EL (cell line): ENCODE data around the gene XPA.
A peak's percentile ranks its signal among the peaks of the same experiment; 100 is the strongest.
"Not testable (repeated sequence)": the region's sequence is repeated elsewhere in the genome, so short reads cannot be mapped to it uniquely, and the experiment has no call there.

Source experiments
- DNase-seq: peaks from one replicate; pipeline ENCODE4 v3.0.0-alpha.2; 2016

XPA gene

GRCh38 chr9:97703437-97704344 is 6.6 kb upstream of the XPA start:
- peak; percentile 87 for DNase-seq

DNA sequence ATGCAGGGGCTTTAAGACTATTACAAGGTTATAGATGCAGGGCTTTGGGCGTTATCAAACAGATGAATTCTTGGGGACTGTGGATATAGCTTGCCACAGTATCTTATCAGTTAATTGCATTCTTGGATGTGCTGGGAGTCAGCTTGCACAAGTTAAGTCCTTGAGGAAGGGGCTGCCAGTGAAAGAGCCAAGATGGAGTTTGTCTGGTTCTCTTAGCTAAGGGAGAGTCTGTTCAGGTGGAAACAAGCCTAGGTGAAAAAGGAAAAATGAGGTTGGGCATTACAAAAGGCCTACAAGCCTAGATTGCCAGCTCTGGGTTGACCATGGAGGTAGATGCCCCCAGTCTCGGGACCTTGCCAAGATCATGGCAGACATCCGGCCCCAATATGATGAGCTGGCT is 2.7 kb upstream of the XPA start:
- not testable (repeated sequence) for DNase-seq

DNA sequence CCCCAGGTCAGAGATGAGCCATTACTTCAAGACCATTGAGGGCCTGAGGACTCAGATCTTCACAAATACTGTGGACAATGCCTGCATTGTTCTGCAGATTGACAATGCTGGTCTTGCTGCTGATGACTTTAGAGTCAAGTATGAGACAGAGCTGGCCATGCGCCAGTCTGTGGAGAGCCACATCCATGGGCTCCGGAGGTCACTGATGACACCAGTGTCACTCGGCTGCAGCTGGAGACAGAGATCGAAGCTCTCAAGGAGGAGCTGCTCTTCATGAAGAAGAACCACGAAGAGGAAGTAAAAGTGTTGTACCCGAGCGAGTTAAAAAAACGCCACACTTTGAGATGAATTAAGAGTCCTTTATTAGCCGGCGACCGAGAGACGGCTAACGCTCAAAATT is 2.1 kb upstream of the XPA start:
- not testable (repeated sequence) for DNase-seq

DNA sequence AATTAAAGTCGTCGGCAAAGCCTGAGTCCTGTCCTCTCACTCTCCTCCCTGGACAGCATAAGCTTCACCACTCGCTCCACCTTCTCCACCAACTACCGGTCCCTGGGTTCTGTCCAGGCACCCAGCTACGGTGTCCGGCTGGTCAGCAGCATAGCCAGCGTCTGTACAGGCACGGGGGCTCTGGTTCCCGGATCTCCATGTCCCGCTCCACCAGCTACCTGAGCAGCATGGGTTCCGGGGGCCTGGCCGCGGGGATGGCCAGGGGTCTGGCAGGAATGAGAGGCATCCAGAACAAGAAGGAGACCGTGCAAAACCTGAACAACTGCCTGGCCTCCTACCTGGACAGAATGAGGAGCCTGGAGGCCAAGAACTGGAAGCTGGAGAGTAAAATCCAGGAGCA is 1.7 kb upstream of the XPA start:
- DNase-seq, result no peak

- no peak for DNase-seq
Observed at GRCh38 chr9:97697837-97698236, 697 bp upstream of the XPA start.

DNA sequence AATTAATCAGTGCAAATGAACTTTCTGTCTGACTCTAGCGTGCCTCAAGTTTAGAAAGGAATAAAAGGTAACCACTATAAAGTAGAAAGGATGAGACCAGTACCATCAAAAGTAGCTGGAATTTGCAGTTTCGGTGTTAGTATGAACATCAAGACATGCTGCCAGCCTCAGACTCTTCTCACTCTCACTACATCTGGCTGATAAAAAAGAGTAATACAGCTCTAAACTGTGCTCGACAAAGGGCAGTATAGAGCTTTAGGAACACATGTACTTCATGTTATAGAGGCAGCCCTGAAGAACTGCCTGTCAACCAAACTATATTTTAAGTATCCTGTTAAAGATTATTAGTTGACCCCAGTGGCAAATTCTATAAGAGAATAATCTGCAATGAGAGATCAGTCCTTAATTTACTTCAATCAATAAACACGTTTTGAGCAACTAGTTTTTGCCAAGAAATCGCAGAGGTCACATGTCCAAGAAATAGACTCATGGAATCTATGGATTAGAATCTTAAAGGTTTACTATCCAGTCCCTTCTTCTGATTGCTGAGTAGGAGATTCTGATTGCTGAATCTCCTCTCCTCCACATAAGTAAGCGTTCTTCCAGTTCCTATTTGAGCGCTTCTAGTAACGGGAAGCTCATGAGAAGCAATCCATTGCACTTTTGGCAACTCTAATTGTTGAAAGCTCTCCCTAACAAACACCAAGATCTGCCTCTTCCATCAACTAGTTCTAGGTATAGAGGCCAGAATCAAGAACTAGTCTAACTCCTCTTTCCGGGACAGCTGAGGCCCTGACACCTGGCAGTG is 941 bp downstream of the XPA start:
- peak; percentile 47 for DNase-seq

- DNase-seq, result no peak
Observed at GRCh38 chr9:97695390-97695789, 1.8 kb downstream of the XPA start.

- DNase-seq, result no peak
Observed at GRCh38 chr9:97694769-97695168, 2.4 kb downstream of the XPA start.

GRCh38 chr9:97689401-97690180 is 7.5 kb downstream of the XPA start:
- peak; percentile 65 for DNase-seq

DNA sequence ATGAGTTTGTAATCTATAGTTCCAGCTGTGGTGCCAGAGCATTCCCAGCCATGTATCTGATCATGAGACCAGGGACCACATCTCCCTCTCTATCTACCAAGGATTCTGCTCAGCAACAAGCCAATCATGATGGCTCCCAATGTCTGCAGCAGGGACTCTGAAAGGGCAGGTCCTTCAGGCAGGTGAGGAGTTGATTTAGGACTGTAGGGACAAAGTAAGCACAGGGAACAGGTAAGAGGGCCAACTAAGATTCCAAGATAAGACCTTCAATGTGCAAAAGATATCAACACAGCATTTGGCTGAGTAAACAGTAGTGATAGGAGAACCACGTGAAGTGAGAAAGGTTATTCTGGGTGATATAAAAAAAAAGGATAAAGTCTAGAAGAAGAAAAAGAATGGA is 8.5 kb downstream of the XPA start:
- DNase-seq, result no peak

GRCh38 chr9:97682242-97682641 is 14.9 kb downstream of the XPA start:
- no peak for DNase-seq

- no peak for DNase-seq
Observed at GRCh38 chr9:97675655-97676054, 21.5 kb downstream of the XPA start.

GRCh38 chr9:97673922-97674321 is 23.2 kb downstream of the XPA start:
- no peak for DNase-seq

DNA sequence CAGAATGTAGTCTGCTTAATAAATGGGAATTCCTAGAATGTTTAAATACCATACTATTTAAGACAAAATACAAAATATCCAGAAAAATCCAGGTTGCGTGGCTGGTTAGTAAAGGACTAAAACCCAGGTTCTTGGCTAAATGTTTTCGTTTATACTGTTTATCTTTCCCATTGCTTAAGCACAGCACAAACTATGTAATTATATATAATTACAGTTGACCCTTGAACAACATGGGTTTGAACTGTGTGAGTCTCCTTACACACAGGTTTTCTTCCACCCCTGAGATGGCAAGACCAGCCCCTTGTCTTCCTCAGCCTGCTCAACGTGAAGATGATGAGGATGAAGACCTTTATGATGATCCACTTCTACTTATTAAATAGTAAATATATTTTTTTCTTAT is 24.7 kb downstream of the XPA start:
- no peak for DNase-seq

DNA sequence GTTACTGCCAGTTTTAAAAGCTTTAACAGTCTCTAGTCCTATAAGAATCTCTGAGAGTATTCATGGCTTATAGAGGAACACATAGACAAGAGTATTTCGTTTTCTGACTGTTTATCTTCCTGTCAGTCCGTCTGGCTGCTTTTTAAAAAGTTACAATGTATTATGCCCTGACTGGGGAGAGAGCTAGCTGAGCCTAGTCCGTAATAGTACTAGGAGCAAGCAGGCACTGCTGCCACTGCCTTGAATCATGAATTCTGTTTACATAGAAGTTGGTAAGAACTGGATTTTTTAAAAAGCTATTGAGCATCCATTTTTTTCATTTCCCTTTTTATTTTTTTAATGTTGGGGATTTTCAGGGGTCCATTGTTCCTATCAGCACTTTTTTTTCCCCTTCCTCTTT is 26.6 kb downstream of the XPA start:
- no peak for DNase-seq

GRCh38 chr9:97668485-97668884 is 28.7 kb downstream of the XPA start:
- no peak for DNase-seq

GRCh38 chr9:97666907-97667686 is 30.0 kb downstream of the XPA start:
- DNase-seq, result no peak

DNA sequence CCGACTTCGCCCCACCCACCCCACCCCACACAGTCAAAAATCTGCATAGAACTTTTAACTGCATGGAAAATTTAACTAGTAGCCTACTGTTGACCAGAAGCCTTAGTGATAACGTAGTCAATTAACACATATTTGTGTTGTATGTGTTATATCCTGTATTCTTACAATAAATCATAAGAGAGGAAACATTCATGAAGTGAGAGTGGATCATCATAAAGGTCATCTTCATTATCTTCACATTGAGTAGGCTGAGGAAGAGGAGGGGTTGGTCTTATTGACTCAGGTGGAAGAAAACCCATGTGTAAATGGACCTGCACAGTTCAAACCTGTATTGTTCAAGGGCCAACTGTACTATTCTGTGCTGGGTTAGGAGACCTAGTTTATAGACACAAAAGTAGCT is 31.4 kb downstream of the XPA start:
- no peak for DNase-seq

GRCh38 chr9:97660847-97661246 is 36.3 kb downstream of the XPA start:
- DNase-seq, result no peak

DNA sequence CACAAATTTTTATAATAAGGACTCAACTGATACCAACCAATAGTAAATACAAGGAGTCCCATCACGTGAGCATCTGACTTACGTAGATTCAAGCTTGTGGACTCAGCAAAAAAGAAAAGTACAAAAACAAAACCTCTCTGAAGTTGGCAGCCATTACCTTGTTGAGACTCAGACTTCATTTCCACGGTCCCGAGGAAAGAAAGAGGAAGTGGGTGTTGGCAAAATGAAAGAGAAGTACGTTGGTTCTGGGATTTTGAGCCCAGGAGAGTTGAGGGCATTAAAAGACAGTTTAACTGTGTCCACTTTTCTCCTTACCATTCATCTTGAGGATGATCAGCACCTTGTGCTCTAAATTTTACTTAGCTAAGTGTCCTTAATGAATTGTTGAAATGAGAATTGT is 36.8 kb downstream of the XPA start:
- no peak for DNase-seq

- no peak for DNase-seq
Observed at GRCh38 chr9:97659771-97660170, 37.4 kb downstream of the XPA start.

DNA sequence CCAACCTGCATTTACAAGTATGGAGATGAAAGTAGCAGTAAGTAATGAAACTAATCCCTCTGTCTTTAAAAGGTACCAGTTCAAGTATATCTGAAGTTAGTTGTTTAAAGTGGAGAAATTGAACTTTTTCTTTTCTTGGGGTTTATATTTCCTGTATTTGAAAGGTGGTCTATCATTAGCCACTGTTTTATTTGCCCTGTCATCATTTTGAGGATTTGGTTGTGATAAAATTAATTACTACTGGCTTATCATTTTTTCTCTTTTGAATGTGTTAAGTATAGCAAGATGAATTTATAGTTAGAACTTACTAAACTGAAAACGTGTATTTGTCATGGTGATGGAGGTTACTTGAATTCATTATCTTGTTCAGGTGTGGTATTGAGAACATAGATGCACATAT is 38.4 kb downstream of the XPA start:
- DNase-seq, result no peak

- DNase-seq, result no peak
Observed at GRCh38 chr9:97651646-97652045, 45.5 kb downstream of the XPA start.
